ES-I3 (cell line): ENCODE results near the gene COL6A2.
"Not testable (repeated sequence)": the region's sequence is repeated elsewhere in the genome, so short reads cannot be mapped to it uniquely, and the experiment has no call there.

Experiments
- H3K36me3 ChIP-seq: 2 replicates; pipeline ENCODE4 v1.6.1; 2013; ENCODE audit warnings: mild to moderate bottlenecking, low read length, control low read depth, moderate library complexity; ENCODE audit not compliant: insufficient read depth
- H3K4me1 ChIP-seq: 2 replicates; pipeline ENCODE4 v1.6.1; 2013; ENCODE audit warnings: mild to moderate bottlenecking, control low read depth, low read length; ENCODE audit not compliant: insufficient read depth
- H3K9ac ChIP-seq: 2 replicates; pipeline ENCODE4 v1.6.1; 2013; ENCODE audit warnings: low read depth, mild to moderate bottlenecking, low read length, moderate library complexity
- H3K9me3 ChIP-seq: 2 replicates; pipeline ENCODE4 v1.6.1; 2013; ENCODE audit warnings: mild to moderate bottlenecking, low read length, moderate library complexity; ENCODE audit not compliant: control insufficient read depth, insufficient read depth

The COL6A2 gene

GRCh38 chr21:46145840-46146691, 48.2 kb downstream of the COL6A2 start:
- no peaks in the 10 kb centered on the region for H3K9me3 ChIP-seq
- H3K36me3 ChIP-seq, result no peaks in the 10 kb centered on the region
- H3K4me1 ChIP-seq, result peaks cover 2% of the 10 kb centered on the region; the same call in 1 of the 2 replicates
- H3K9ac ChIP-seq, result no peak overlapping the region

- no peaks in the 10 kb centered on the region for H3K36me3 ChIP-seq
- peaks cover 2% of the 10 kb centered on the region; the same call in 1 of the 2 replicates for H3K4me1 ChIP-seq
- no peak overlapping the region for H3K9ac ChIP-seq
- no peaks in the 10 kb centered on the region for H3K9me3 ChIP-seq
These were observed 48.9 kb downstream of the COL6A2 start for GRCh38 chr21:46146856-46147255.

- not testable (repeated sequence) for H3K36me3 ChIP-seq, H3K9ac ChIP-seq, H3K4me1 ChIP-seq, H3K9me3 ChIP-seq
These were observed 49.5 kb downstream of the COL6A2 start for GRCh38 chr21:46147429-46147828.

GRCh38 chr21:46148106-46148505, 50.2 kb downstream of the COL6A2 start:
- Histone ChIP-seq H3K36me3 (no peaks in the 10 kb centered on the region), H3K9ac (no peak overlapping the region), H3K9me3 (no peaks in the 10 kb centered on the region), H3K4me1 (peaks cover 2% of the 10 kb centered on the region; the same call in 1 of the 2 replicates)

GRCh38 chr21:46149205-46149901, 51.4 kb downstream of the COL6A2 start:
- H3K9ac ChIP-seq, result no peak overlapping the region
- H3K36me3 ChIP-seq, result no peaks in the 10 kb centered on the region
- no peaks in the 10 kb centered on the region for H3K9me3 ChIP-seq
- H3K4me1 ChIP-seq, result peaks cover 2% of the 10 kb centered on the region; the same call in 1 of the 2 replicates

- no peaks in the 10 kb centered on the region for H3K36me3 ChIP-seq
- no peak overlapping the region for H3K9ac ChIP-seq
- peaks cover 2% of the 10 kb centered on the region; the same call in 1 of the 2 replicates for H3K4me1 ChIP-seq
- no peaks in the 10 kb centered on the region for H3K9me3 ChIP-seq
These were observed 52.2 kb downstream of the COL6A2 start for GRCh38 chr21:46150073-46150472.

GRCh38 chr21:46150491-46151121, 52.7 kb downstream of the COL6A2 start:
- Histone ChIP-seq H3K9me3 (no peaks in the 10 kb centered on the region), H3K4me1 (peaks cover 2% of the 10 kb centered on the region; the same call in 1 of the 2 replicates), H3K36me3 (no peaks in the 10 kb centered on the region), H3K9ac (no peak overlapping the region)

GRCh38 chr21:46151261-46151988, 53.5 kb downstream of the COL6A2 start:
- Histone ChIP-seq H3K36me3 (no peaks in the 10 kb centered on the region), H3K9me3 (no peaks in the 10 kb centered on the region), H3K4me1 (peaks cover 2% of the 10 kb centered on the region; the same call in 1 of the 2 replicates), H3K9ac (no peak overlapping the region)

GRCh38 chr21:46151989-46152926, 54.3 kb downstream of the COL6A2 start:
- H3K36me3 ChIP-seq, result no peaks in the 10 kb centered on the region
- H3K9me3 ChIP-seq, result no peaks in the 10 kb centered on the region
- no peaks in the 10 kb centered on the region; the same call in 1 of the 2 replicates for H3K4me1 ChIP-seq
- H3K9ac ChIP-seq, result no peak overlapping the region

GRCh38 chr21:46152927-46153246, 55.0 kb downstream of the COL6A2 start:
- no peaks in the 10 kb centered on the region for H3K9me3 ChIP-seq
- no peaks in the 10 kb centered on the region for H3K36me3 ChIP-seq
- 0 out of 2 replicates have a peak overlapping the region, but pooled peaks have one; percentile 7 for H3K9ac ChIP-seq
- H3K4me1 ChIP-seq, result no peaks in the 10 kb centered on the region

- no peak overlapping the region for H3K9ac ChIP-seq
- no peaks in the 10 kb centered on the region for H3K36me3 ChIP-seq
- H3K9me3 ChIP-seq, result no peaks in the 10 kb centered on the region
- no peaks in the 10 kb centered on the region for H3K4me1 ChIP-seq
These were observed 55.6 kb downstream of the COL6A2 start for GRCh38 chr21:46153247-46154154.

GRCh38 chr21:46154155-46154954, 56.4 kb downstream of the COL6A2 start:
- no peaks in the 10 kb centered on the region for H3K9me3 ChIP-seq

More at GRCh38 chr21:46154155-46154954, 56.4 kb downstream of the COL6A2 start:
- Histone ChIP-seq H3K36me3 (no peaks in the 10 kb centered on the region), H3K4me1 (no peaks in the 10 kb centered on the region), H3K9ac (no peak overlapping the region)
